ENCODE data around the gene VSIG2. TPM values are rescaled to one million over a fixed set of nuclear protein-coding genes. Genes with fewer than 3 reads are reported as not detected.

The VSIG2 gene
- total RNA-seq, 1 experiment from 2014 or later: not detected

GRCh38 chr11:124712392-124712791 lies 39.7 kb downstream of the VSIG2 start:
- H3K4me1 Mint-ChIP-seq (ENCODE audit: low read depth, unreplicated experiment): no peaks in the 10 kb centered on the region
- Histone ChIP-seq H3K36me3 (ENCODE audit: control insufficient read depth, insufficient read depth, low read length) (no peaks in the 10 kb centered on the region; the same call in 1 of the 2 replicates), H3K27me3 (replicated peaks; ENCODE audit: control insufficient read depth, insufficient read depth, low read length) (no peaks in the 10 kb centered on the region; the same call in 1 of the 2 replicates), H3K9me3 (no peaks in the 10 kb centered on the region; the same call in none of the 2 replicates), H3K4me1 (0 out of 2 replicates have a peak, but pooled peaks cover under 1% of the 10 kb centered on the region), H3K4me3 (ENCODE audit: low read depth, low read length) (no peak overlapping the region)
- no TSS peak for BruUV-seq (replicated peaks)
- TF ChIP-seq CTCF (IDR thresholded peaks at IDR 0.05; ENCODE audit: insufficient read depth in 1 of 2, low read depth in 1 of 2, low read length in 1 of 2, severe bottlenecking in 1 of 2, unreplicated experiment in 1 of 2): no peak
- no peaks in the 10 kb centered on the region for H3K36me3 Mint-ChIP-seq (ENCODE audit: insufficient read depth, unreplicated experiment)
- peaks cover 26% of the 10 kb centered on the region for H3K27me3 Mint-ChIP-seq (ENCODE audit: insufficient read depth, unreplicated experiment)
- peaks cover 22% of the 10 kb centered on the region for H3K9me3 Mint-ChIP-seq (ENCODE audit: unreplicated experiment)
- no peak overlapping the region for H3K4me3 Mint-ChIP-seq (ENCODE audit: unreplicated experiment)
- POLR2A ChIA-PET: no interaction called here
- H3K27ac Mint-ChIP-seq (ENCODE audit: unreplicated experiment): no peak overlapping the region
- intact Hi-C loops (cut with micrococcal nuclease; ENCODE audit: unreplicated experiment): no loop called here
- no peak for DNase-seq
- CTCF ChIA-PET: no interaction called here

GRCh38 chr11:124707829-124708228 lies 44.2 kb downstream of the VSIG2 start:
- ChIA-PET POLR2A (no interaction called here), CTCF (no interaction called here)
- H3K27ac Mint-ChIP-seq (ENCODE audit: unreplicated experiment): no peak overlapping the region
- Histone ChIP-seq H3K9me3 (no peaks in the 10 kb centered on the region; the same call in none of the 2 replicates), H3K4me3 (ENCODE audit: low read depth, low read length) (no peak overlapping the region), H3K36me3 (ENCODE audit: control insufficient read depth, insufficient read depth, low read length) (no peaks in the 10 kb centered on the region; the same call in 1 of the 2 replicates), H3K4me1 (no peaks in the 10 kb centered on the region), H3K27me3 (replicated peaks; ENCODE audit: control insufficient read depth, insufficient read depth, low read length) (no peaks in the 10 kb centered on the region; the same call in 1 of the 2 replicates)
- H3K9me3 Mint-ChIP-seq (ENCODE audit: unreplicated experiment): peaks cover 34% of the 10 kb centered on the region
- no TSS peak for BruUV-seq (replicated peaks)
- H3K4me3 Mint-ChIP-seq (ENCODE audit: unreplicated experiment): no peak overlapping the region
- H3K4me1 Mint-ChIP-seq (ENCODE audit: low read depth, unreplicated experiment): no peaks in the 10 kb centered on the region
- H3K36me3 Mint-ChIP-seq (ENCODE audit: insufficient read depth, unreplicated experiment): no peaks in the 10 kb centered on the region
- H3K27me3 Mint-ChIP-seq (ENCODE audit: insufficient read depth, unreplicated experiment): peaks cover 18% of the 10 kb centered on the region
- no peak for DNase-seq
- no peak for TF ChIP-seq CTCF (IDR thresholded peaks at IDR 0.05; ENCODE audit: insufficient read depth in 1 of 2, low read depth in 1 of 2, low read length in 1 of 2, severe bottlenecking in 1 of 2, unreplicated experiment in 1 of 2)
- intact Hi-C loops (cut with micrococcal nuclease; ENCODE audit: unreplicated experiment): no loop called here

- H3K9me3 Mint-ChIP-seq (ENCODE audit: unreplicated experiment): peaks cover 12% of the 10 kb centered on the region
- no peaks in the 10 kb centered on the region for H3K36me3 Mint-ChIP-seq (ENCODE audit: insufficient read depth, unreplicated experiment)
- no peak overlapping the region for H3K4me3 Mint-ChIP-seq (ENCODE audit: unreplicated experiment)
- POLR2A ChIA-PET: no interaction called here
- TF ChIP-seq CTCF (IDR thresholded peaks at IDR 0.05; ENCODE audit: insufficient read depth in 1 of 2, low read depth in 1 of 2, low read length in 1 of 2, severe bottlenecking in 1 of 2, unreplicated experiment in 1 of 2): no peak
- H3K27ac Mint-ChIP-seq (ENCODE audit: unreplicated experiment): no peak overlapping the region
- peaks cover 21% of the 10 kb centered on the region for H3K27me3 Mint-ChIP-seq (ENCODE audit: insufficient read depth, unreplicated experiment)
- H3K36me3 ChIP-seq (ENCODE audit: control insufficient read depth, insufficient read depth, low read length): no peaks in the 10 kb centered on the region
- BruUV-seq (replicated peaks): no TSS peak
- no peaks in the 10 kb centered on the region for H3K4me1 Mint-ChIP-seq (ENCODE audit: low read depth, unreplicated experiment)
- DNase-seq: no peak
- intact Hi-C loops (cut with micrococcal nuclease; ENCODE audit: unreplicated experiment): no loop called here
- CTCF ChIA-PET: interaction anchor here (1.1 kb wide), 1 partner anchor 31 kb away, joined by 3 read pairs; no protein-coding TSS in a partner anchor
- H3K9me3 ChIP-seq: no peaks in the 10 kb centered on the region; the same call in 1 of the 2 replicates
- no peaks in the 10 kb centered on the region for H3K4me1 ChIP-seq
- H3K27me3 ChIP-seq (replicated peaks; ENCODE audit: control insufficient read depth, insufficient read depth, low read length): no peaks in the 10 kb centered on the region; the same call in 1 of the 2 replicates
- no peak overlapping the region for H3K4me3 ChIP-seq (ENCODE audit: low read depth, low read length)
Observed at GRCh38 chr11:124700028-124700427, 52.0 kb downstream of the VSIG2 start.
